NB4 (cell line): ENCODE measurements around the gene NFYB.

Experiments
- CTCF ChIP-seq: IDR thresholded peaks from one replicate; pipeline ENCODE4 v1.5.1; 2012; ENCODE audit warnings: low read depth, low read length
- MAX ChIP-seq: IDR thresholded peaks from 2 replicates; pipeline ENCODE4 v1.6.1; 2011; ENCODE audit warnings: low read depth, low read length
- POLR2A ChIP-seq: IDR thresholded peaks from 2 replicates; pipeline ENCODE4 v1.6.1; 2011; ENCODE audit warnings: mild to moderate bottlenecking; ENCODE audit not compliant: insufficient read length; ENCODE audit errors: extremely low read depth

GRCh38 chr12:104168596-104168995 is 30.6 kb upstream of the NFYB start:
- TF ChIP-seq CTCF (no peak), POLR2A (no peak), MAX (no peak)
